CD14-positive monocyte (primary cell): ENCODE results near the gene PAX7. TPM values are rescaled to one million over a fixed set of nuclear protein-coding genes. Genes with fewer than 3 reads are reported as not detected.

Experiments
- DNase-seq, 3 donors: peaks; one replicate each; pipeline ENCODE4 v3.0.0-alpha.2; 2011 to 2022
- H2AFZ ChIP-seq: 2 replicates; pipeline ENCODE4 v1.6.0; 2012; ENCODE audit warnings: mild to moderate bottlenecking, low read depth, low read length, inconsistent platforms; ENCODE audit not compliant: insufficient read depth, poor library complexity, severe bottlenecking
- H3K27ac ChIP-seq, 2 donors: 1 replicate in 1 of 2; 2 replicates in 1 of 2; pipeline ENCODE4 v1.5.1; 2012 to 2013; ENCODE audit warnings: low read length in 2 of 2, control low read depth in 1 of 2, inconsistent platforms in 1 of 2, low read depth in 1 of 2, mild to moderate bottlenecking in 1 of 2
- H3K27me3 ChIP-seq, 2 donors: one replicate each; pipeline versions ENCODE4 v1.6.0 to v1.6.1; 2011 to 2013; ENCODE audit warnings: low read length in 2 of 2; ENCODE audit not compliant: control insufficient read depth in 2 of 2, insufficient read depth in 2 of 2
- H3K36me3 ChIP-seq, 2 donors: replicated peaks in 1 of 2; 1 replicate in 1 of 2; 2 replicates in 1 of 2; pipeline versions ENCODE4 v1.5.1 to v1.6.1; 2012 to 2013; ENCODE audit warnings: low read length in 2 of 2, control low read depth in 1 of 2, inconsistent platforms in 1 of 2, mild to moderate bottlenecking in 1 of 2; ENCODE audit not compliant: insufficient read depth in 2 of 2, control insufficient read depth in 1 of 2
- H3K4me1 ChIP-seq, 2 donors: 1 replicate in 1 of 2; 2 replicates in 1 of 2; pipeline versions ENCODE4 v1.5.1 to v1.6.1; 2012 to 2013; ENCODE audit warnings: low read length in 2 of 2, control low read depth in 1 of 2, inconsistent platforms in 1 of 2, mild to moderate bottlenecking in 1 of 2, moderate library complexity in 1 of 2; ENCODE audit not compliant: insufficient read depth in 2 of 2, control insufficient read depth in 1 of 2
- H3K4me2 ChIP-seq: replicated peaks from 2 replicates; pipeline ENCODE3; 2012; ENCODE audit warnings: low read length, moderate library complexity, mild to moderate bottlenecking; ENCODE audit not compliant: poor library complexity, severe bottlenecking; ENCODE audit errors: extremely low read depth
- H3K4me3 ChIP-seq, 3 experiments: fragments of 200-600 bp in 1 of 3; sonication (generic) in 1 of 3; replicated peaks in 1 of 3; 1 replicate in 2 of 3; 2 replicates in 1 of 3; pipeline ENCODE4 v1.5.1; 2011 to 2013; ENCODE audit warnings: low read length in 3 of 3, mild to moderate bottlenecking in 3 of 3, control low read depth in 2 of 3, low read depth in 2 of 3, inconsistent platforms in 1 of 3, moderate library complexity in 1 of 3
- H3K79me2 ChIP-seq: 2 replicates; pipeline ENCODE4 v1.6.0; 2012; ENCODE audit warnings: mild to moderate bottlenecking, control low read depth, inconsistent platforms, low read length, moderate library complexity; ENCODE audit not compliant: insufficient read depth
- H3K9ac ChIP-seq: 2 replicates; pipeline ENCODE4 v1.6.0; 2017; ENCODE audit warnings: low read length, mild to moderate bottlenecking; ENCODE audit not compliant: insufficient read depth, poor library complexity, severe bottlenecking
- H3K9me3 ChIP-seq, 2 donors: replicated peaks in 1 of 2; 1 replicate in 1 of 2; 2 replicates in 1 of 2; pipeline versions ENCODE4 v1.5.1 to v1.6.1; 2012 to 2013; ENCODE audit warnings: low read length in 2 of 2, control low read depth in 1 of 2; ENCODE audit not compliant: control insufficient read depth in 1 of 2, insufficient read depth in 1 of 2
- H4K20me1 ChIP-seq: 2 replicates; pipeline ENCODE4 v1.6.0; 2012; ENCODE audit warnings: mild to moderate bottlenecking, low read length, control low read depth, moderate library complexity; ENCODE audit not compliant: insufficient read depth
- H3K27ac Mint-ChIP-seq, 7 donors: one replicate each; pipeline ENCODE4 v1.8.0; 2020; ENCODE audit warnings: mild to moderate bottlenecking in 7 of 7, mixed read lengths in 7 of 7, moderate library complexity in 6 of 7, inconsistent platforms in 2 of 7
- H3K27me3 Mint-ChIP-seq, 3 donors: one replicate each; pipeline ENCODE4 v1.8.0; 2021 to 2022; ENCODE audit warnings: low read depth in 3 of 3, mild to moderate bottlenecking in 3 of 3, mixed read lengths in 3 of 3, moderate library complexity in 3 of 3, inconsistent platforms in 1 of 3
- H3K36me3 Mint-ChIP-seq, 2 donors: one replicate each; pipeline ENCODE4 v1.8.0; 2020; ENCODE audit warnings: mixed read lengths in 2 of 2, inconsistent platforms in 1 of 2, mild to moderate bottlenecking in 1 of 2
- H3K4me1 Mint-ChIP-seq: one replicate; pipeline ENCODE4 v1.8.0; 2020; ENCODE audit warnings: mild to moderate bottlenecking, mixed read lengths
- H3K4me3 Mint-ChIP-seq, 2 donors: one replicate each; pipeline ENCODE4 v1.8.0; 2020; ENCODE audit warnings: mild to moderate bottlenecking in 2 of 2, mixed read lengths in 2 of 2, moderate library complexity in 1 of 2
- H3K9me3 Mint-ChIP-seq, 7 donors: one replicate each; pipeline ENCODE4 v1.8.0; 2020 to 2022; ENCODE audit warnings: mixed read lengths in 7 of 7, mild to moderate bottlenecking in 6 of 7, moderate library complexity in 6 of 7, inconsistent platforms in 2 of 7
- WGBS: methylation state at CpG from one replicate; pipeline ENCODE4 v1.1.5; 2013; ENCODE audit warnings: missing lambda C conversion rate; ENCODE audit not compliant: insufficient coverage; 5-methylcytosine and 5-hydroxymethylcytosine counted together
- intact Hi-C, 2 donors: fragments of 100-400 bp; cut with micrococcal nuclease; formaldehyde crosslinking; loops; one replicate each; pipeline versions ENCODE4 v1.15.0 to v1.15.1; 2023
- polyA plus RNA-seq, 3 donors: library from polyadenylated mRNA; depleted of rRNA in 1 of 3; unstranded in 2 of 3; stranded (reverse) in 1 of 3; fragments of 300-500 nt in 2 of 3; fragments of >200 nt in 1 of 3; fragmentation: Illumina TruSeq in 2 of 3; gene quantifications; 1 replicate in 2 of 3; 2 replicates in 1 of 3; pipeline ENCODE4 v1.2.3, GENCODE V29; 2012 to 2021
- TF ChIP-seq, protein P1 (sequence below): fragments of 200-600 bp; IDR thresholded peaks from one replicate; pipeline ENCODE4 v1.8.0; 2022; ENCODE audit warnings: antibody characterized with exemption, mild to moderate bottlenecking

The PAX7 gene
- polyA plus RNA-seq, 3 donors: not detected

DNA sequence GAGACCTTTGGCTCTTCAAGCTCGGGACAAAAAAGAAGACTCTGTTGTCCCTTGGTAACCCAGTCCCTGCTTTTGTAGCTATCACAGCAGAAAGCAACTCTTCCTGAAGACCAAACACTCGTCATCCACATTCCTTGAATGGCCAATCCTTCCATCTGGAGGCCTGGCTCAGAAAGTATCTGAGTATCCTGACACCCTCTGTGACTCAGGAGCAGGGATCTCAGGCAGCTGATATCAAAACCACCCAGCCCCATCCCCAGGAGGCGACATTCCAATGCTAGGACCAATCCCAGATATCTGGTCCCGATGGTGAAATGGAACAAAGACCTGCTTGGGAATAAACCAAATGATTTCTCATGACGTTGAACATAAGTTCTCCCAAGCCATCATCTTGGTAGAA is 116.3 kb downstream of the PAX7 start:
- Histone ChIP-seq H3K4me1 (no peaks in the 10 kb centered on the region), H3K36me3 (no peaks in the 10 kb centered on the region), H3K27ac (no peak overlapping the region), H2AFZ (no peak overlapping the region), H3K4me2 (no peak overlapping the region), H3K79me2 (no peaks in the 10 kb centered on the region), H4K20me1 (no peaks in the 10 kb centered on the region), H3K27me3 (no peaks in the 10 kb centered on the region), H3K9ac (no peak overlapping the region), H3K4me3 (no peak overlapping the region), H3K9me3 (peaks cover 7 to 9% of the 10 kb centered on the region in 2 donors)
- peaks cover 9 to 20% (median 18%) of the 10 kb centered on the region in 3 donors for H3K27me3 Mint-ChIP-seq
- TF ChIP-seq, protein P1, sequence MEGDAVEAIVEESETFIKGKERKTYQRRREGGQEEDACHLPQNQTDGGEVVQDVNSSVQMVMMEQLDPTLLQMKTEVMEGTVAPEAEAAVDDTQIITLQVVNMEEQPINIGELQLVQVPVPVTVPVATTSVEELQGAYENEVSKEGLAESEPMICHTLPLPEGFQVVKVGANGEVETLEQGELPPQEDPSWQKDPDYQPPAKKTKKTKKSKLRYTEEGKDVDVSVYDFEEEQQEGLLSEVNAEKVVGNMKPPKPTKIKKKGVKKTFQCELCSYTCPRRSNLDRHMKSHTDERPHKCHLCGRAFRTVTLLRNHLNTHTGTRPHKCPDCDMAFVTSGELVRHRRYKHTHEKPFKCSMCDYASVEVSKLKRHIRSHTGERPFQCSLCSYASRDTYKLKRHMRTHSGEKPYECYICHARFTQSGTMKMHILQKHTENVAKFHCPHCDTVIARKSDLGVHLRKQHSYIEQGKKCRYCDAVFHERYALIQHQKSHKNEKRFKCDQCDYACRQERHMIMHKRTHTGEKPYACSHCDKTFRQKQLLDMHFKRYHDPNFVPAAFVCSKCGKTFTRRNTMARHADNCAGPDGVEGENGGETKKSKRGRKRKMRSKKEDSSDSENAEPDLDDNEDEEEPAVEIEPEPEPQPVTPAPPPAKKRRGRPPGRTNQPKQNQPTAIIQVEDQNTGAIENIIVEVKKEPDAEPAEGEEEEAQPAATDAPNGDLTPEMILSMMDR: no peak
- peaks cover 1 to 16% (median 7%) of the 10 kb centered on the region in 7 donors for H3K9me3 Mint-ChIP-seq
- intact Hi-C loops: no loop called here
- no peak overlapping the region for H3K4me3 Mint-ChIP-seq
- no peak for DNase-seq
- H3K27ac Mint-ChIP-seq: no peak overlapping the region
- no peaks in the 10 kb centered on the region for H3K4me1 Mint-ChIP-seq
- 88% methylated on average over 5 of the region's 5 CpGs for WGBS
- no peaks in the 10 kb centered on the region for H3K36me3 Mint-ChIP-seq

DNA sequence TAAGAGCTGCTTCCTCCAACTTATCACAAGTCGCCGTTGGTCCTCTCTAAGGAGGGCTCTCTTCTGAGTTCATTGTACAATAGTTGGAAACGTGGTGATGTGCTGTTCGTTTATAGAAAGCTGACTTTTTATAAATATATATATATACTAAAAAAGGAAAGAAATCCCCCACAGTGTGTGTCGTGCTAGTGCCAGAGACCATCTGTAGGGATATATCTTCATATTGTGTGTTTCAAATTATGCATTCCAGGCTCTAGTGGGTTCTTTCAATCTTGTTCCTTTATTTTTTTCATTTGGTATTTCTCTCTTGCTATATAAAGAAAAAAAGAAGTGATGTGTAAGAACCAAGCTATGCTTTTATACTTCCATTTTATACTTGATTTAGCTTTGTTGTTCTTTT is 117.0 kb downstream of the PAX7 start:
- H3K79me2 ChIP-seq: no peaks in the 10 kb centered on the region
- no peaks in the 10 kb centered on the region for H3K4me1 ChIP-seq
- H3K27me3 ChIP-seq: no peaks in the 10 kb centered on the region
- no peak overlapping the region for H3K9ac ChIP-seq
- no peaks in the 10 kb centered on the region for H3K36me3 ChIP-seq
- Mint-ChIP-seq H3K4me3 (no peak overlapping the region), H3K27ac (no peak overlapping the region), H3K9me3 (peaks cover 1 to 16% (median 7%) of the 10 kb centered on the region in 7 donors), H3K27me3 (peaks cover 9 to 18% (median 17%) of the 10 kb centered on the region in 3 donors), H3K4me1 (peaks cover 3% of the 10 kb centered on the region), H3K36me3 (no peaks in the 10 kb centered on the region)
- DNase-seq: no peak
- no peak overlapping the region for H3K4me2 ChIP-seq
- H3K9me3 ChIP-seq: peaks cover 7 to 9% of the 10 kb centered on the region in 2 donors
- WGBS: no CpG with 5 or more reads among the region's 5 CpGs
- TF ChIP-seq, protein P1: no peak
- intact Hi-C loops: no loop called here
- H4K20me1 ChIP-seq: no peaks in the 10 kb centered on the region
- no peak overlapping the region for H3K27ac ChIP-seq
- no peak overlapping the region for H3K4me3 ChIP-seq
- H2AFZ ChIP-seq: no peak overlapping the region
